RPMI7951 (cell line): ENCODE measurements around the gene DOHH. TPM values are rescaled to one million over a fixed set of nuclear protein-coding genes. Genes with fewer than 3 reads are reported as not detected.
A peak's percentile ranks its signal among the peaks of the same experiment; 100 is the strongest.

Experiments used
- DNase-seq: peaks from one replicate; pipeline ENCODE4 v3.0.0-alpha.2; 2012; ENCODE audit warnings: low read depth
- total RNA-seq: library from RNA; depleted of rRNA; stranded (reverse); fragments of >200 nt; shearing (Covaris generic); gene quantifications from 2 replicates; pipeline ENCODE4 v1.2.3, GENCODE V29; 2014; rRNA removed

DOHH gene, protein sequence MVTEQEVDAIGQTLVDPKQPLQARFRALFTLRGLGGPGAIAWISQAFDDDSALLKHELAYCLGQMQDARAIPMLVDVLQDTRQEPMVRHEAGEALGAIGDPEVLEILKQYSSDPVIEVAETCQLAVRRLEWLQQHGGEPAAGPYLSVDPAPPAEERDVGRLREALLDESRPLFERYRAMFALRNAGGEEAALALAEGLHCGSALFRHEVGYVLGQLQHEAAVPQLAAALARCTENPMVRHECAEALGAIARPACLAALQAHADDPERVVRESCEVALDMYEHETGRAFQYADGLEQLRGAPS
- 7.1 and 9.1 TPM in 2 replicates for total RNA-seq

DNA sequence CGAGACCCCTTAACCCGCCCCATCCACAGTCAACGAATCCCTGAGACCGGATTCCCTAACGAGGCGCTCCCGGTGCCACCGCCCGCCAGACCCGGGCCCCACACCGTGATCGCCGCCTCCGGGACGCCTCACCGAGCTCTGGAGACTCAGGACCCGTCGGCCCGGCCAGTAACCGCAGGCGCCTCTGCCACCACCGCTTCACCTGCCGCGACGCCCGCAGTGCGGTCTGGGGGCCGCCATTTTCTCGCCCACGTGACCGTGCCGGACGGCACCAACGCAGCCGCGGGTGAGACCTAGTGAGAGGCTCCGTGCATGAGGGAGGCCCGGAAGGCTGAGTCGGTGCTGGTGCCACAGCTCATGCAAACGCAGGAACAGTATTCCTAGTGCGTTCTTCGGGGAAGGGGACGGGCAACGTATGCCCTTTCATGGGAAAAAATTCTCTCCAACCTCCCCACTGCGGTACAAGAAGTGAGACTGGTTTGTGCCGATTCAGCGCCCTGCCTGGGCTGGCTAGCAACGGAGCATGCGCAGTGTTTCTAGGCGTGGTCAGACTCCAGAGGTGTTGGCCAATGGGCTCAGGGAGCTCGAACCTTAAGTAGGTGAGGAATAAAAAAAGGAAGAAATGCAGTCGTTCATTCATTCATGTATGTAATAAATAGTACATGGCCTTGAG lies at the start of gene DOHH:
Gene DOHH, minus strand, starts transcription at position 246 of the 673 bp plus-strand sequence. CDS start 3,860 bp downstream, outside the sequence.
- DNase-seq: peak; percentile 93

DNA sequence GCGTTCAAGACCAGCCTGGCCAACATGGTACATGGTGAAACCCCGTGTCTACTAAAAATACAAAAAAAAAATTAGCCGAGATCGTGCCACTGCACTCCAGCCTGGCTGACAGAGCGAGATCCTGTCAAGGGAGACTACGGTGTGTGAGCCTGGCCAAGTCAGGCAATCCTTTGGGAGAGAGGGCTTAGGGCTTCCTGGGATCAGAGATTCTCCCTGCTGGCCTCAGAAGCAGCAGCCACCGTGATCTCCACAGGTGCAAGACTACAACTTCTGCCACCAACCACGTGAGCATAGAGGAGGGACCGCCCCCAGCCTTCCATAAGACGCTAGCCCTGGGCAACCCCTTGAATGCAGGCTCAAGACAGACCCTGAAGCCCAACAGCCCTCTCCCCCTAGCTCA lies 49.3 kb upstream of the DOHH start:
- DNase-seq: no peak

DNA sequence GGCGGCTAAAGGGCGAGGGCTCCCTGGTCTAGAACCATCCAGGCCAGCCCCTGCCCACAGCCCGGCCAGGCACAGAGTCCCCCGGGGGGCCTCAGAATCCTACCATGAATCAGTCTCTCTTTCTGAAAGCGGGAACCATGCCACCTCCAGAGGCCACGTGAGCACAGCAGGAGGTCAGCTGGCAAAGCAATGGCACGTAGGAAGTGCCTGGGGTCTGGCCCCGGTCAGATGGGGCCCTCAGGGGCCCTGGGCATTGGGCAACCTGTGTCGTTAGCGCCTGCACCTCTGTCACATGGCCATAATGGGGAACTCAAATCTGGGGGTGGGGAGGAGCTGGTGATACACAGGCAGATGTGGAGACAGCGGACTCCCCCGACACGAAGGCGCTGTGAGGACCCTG lies 48.1 kb upstream of the DOHH start:
- no peak for DNase-seq

DNA sequence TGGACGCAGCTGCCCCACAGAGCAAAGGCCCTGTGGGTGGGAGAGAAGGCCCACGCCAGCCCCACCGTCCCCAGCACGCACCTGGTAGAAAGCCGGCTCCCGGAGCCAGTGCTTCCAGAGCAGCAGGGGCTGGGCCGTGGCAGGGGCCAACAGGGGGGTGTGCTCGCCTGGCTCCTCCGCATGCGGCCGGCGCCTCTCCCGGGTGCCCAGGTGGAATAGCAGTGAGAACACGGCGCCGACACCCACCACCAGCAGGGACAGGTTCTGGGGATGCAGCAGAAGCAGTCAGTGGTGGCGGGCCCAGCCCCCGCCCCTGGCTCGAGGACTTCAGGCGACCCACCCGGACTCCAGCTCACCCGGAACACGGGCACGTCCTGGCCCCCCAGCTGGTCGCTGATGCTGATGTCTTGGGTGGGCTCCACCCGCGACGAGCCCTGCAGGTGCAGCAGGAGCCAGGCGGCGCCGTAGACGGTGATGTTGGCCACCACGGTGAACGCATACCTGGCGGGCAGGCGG lies 47.4 kb upstream of the DOHH start:
- DNase-seq: no peak

DNA sequence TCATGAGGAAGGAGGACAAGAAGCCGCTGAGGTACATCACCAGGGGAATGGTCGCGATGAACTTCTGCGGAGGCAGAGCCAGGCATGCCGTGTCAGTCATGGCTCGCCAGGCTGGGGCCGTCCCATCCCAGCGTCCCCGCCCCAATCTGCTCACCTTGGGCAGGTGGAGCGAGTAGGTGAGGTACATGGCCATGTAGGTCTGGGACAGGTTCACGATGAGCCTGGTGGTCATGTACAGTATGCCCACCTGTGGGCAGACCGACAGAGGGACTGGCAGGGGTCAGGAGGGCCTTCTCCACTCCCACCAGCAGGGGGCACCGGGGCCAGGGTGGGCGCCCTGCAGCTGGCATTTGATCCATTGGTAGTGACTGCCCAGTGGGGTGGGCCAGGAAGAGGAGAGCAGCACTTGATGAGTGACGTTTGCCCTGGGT lies 46.8 kb upstream of the DOHH start:
- no peak for DNase-seq

DNA sequence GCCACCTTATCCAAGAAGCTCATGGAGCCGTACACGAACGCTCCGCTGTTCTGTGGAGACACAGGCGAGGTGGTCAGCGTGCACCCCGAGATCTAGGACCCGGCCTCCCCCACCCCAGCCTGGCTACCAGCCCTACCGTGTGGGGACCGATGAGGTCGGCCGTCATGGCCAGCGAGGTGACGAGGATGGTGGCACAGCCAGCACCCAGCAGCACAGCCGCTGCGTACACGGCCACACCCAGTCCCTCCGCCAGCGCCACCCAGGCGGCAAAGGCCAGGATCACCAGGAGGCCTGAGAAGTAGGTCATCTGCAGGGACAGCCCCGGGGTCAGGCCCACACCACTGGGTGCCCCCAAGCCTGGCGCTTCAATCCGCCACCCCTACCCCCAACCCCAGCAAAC lies 45.6 kb upstream of the DOHH start:
- DNase-seq: no peak

DNA sequence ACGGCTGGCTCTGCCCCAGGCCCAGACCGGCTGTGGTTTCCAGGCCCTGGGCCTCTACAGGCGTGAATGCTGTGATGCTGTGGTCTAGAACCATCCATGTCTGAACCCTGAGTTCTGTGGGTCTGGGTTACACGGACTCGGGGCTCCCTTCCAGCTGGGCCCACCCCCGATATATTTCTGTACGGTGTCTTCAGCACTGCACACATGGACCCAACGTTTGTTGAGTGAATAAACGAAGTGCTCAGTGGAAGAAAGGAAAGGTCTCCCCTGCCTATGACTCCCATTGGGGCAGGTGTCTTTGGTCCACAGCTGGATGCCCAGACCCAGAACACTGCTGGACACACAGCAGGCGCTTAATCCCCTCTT lies 45.2 kb upstream of the DOHH start:
- no peak for DNase-seq

DNA sequence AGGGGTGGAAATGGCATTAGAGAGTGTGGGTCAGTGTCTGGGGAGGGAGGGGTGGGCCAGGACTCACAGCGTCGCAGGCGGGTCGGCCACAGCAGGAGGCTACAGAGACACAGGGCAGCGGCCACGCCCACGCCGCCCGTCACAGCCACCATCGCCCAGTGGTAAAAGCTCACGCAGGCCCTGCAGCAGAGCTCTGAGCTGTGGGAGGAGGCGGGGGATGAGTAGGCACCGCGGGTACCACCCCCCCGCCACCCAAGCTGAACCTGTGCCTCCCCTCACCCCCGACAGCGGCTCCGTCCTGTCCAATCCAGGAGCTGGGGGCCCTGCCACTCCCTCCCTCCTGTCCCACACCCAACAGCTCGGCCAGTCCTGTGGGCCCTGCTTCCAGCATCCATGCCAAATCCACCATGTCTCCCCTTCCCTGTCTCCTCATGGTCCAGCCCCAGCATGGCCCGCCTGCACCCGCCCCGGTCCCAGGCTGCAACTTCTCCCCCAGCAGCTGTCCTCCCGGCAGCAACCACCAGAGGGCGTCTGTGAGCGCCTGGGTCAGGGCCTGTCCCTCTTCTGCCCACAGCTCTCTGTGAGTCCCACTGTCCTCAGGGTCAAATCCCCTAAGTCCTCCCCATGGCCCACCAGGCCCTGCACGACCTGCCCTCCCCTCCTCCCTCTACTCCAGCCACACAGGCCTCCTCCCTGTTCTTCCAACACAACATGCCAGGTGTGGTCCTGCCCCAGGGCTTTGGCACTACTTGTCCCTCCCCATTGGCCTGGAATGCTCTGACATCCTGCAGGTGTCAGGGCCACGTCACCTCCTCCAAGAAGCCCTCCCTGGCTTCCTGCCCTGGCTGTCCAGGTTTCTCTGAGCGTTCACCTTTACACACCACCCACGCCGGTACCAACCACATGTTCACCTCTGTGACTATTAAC lies 44.5 kb upstream of the DOHH start:
- DNase-seq: peak; percentile 53

DNA sequence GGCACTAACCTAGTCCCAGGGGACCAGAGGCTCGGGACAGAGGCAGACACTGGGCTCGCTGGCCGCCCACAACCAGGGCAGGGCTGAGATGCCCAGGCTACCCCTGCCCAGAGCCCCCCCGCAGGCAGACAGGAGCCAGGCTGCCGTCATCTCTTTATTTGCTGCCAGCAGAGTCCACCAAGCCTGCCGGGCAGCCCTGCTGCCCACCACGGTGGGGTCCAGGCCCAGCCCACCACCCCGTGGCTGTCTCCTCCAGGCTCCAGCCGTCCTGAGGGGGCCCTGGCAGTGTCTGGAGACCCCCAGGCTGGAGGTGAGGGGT lies 43.5 kb upstream of the DOHH start:
- no peak for DNase-seq

DNA sequence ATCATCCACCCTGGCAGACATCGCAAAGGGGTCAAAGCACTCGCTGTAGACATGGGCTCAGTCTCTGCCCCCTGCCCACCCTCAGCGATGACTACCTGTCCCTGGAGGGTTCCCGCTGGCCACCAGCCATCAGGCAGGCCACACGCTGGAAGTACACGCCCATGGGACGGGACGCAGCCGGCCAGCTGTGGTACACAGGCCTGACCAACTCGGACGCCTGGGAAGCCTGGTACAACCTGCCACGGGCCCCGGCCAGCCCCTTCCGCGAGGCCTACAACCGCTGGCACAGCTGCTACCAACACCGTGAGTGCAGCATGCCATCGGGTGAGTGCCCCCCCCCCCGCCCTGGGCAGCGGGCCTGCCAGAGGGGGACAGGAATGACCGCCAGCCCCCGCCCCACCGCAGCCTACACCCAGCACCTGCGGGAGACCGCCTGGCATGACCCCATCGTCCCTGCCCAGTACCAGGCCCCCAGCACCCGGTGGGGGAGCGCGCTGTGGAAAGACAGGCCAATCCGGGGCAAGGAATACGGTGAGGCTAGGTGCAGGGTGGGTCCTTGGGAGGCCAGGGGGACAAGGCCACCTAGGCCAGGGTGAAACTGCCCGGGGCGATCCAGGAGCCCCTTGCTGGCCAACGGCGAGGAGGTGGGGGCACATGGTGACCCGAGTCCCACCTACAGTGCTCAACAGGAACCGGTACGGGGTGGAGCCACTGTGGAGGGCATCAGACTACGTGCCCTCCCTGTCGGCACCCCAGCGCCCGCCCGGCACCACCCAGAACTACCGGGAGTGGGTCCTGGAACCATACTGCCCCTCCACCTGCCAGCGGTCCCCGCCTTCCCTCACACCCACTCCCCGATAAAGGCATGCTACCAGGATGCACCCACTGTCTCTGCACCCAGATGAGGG lies 42.9 kb upstream of the DOHH start:
- DNase-seq: no peak

DNA sequence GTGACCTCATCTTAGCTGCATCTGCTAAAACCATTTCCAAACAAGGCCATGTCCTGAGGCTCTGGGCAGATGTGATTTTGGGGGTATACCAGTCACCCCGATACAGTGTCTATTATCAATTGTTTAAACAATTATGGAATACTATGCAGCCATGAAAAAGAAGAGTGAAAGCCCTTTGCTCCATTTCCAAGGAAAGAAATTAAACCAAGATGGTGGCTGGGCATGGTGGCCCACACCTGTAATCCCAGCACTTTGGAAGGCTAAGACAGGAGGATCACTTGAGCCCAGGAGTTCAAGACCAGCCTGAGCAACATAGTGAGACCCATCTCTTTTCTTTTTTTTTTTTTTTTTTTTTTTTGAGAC lies 39.3 kb upstream of the DOHH start:
- DNase-seq: no peak

DNA sequence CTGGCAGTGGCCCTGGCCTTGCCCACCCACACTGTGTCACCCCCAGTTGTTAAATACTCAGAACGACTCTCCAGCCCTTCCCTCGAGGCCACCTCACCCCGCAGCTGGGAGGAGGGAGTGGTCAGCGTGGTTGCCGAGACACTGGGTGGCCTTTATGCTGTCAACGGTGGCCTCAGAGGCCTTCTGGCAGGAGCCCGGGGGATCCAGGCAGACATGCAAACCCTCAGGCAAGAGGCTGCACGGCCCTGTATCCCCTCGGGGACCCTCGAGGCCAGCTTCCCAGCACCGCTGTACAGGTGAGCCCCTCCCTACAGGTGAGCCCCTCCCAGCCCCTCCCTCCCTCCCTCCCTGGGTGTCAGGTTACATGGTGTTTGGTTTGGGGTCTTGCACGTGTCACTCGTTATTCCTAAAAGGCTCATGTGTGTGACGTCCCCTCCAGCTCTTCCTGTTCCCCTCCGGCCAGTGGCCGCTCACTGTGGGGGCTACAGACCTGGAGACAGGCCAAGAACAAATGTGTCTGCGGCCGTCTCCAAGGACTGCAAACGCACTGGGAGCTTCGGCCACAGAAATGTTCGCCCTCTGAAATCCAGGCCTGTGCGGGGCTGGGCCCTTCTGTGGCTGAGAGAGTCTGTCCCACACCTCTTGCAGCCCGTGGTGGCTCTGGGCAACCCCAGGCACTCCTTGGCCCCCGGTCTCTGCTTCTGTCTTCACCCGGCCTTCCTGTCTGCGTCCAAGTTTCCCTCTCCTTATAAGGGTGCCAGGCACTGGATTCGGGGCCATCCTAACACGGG lies 38.7 kb upstream of the DOHH start, which contains the start of gene TEKTIP1:
Gene TEKTIP1, plus strand, starts transcription at position 210 of the 791 bp plus-strand sequence. Its CDS starts 4 bp downstream, at position 214.
- peak; percentile 68 for DNase-seq

DNA sequence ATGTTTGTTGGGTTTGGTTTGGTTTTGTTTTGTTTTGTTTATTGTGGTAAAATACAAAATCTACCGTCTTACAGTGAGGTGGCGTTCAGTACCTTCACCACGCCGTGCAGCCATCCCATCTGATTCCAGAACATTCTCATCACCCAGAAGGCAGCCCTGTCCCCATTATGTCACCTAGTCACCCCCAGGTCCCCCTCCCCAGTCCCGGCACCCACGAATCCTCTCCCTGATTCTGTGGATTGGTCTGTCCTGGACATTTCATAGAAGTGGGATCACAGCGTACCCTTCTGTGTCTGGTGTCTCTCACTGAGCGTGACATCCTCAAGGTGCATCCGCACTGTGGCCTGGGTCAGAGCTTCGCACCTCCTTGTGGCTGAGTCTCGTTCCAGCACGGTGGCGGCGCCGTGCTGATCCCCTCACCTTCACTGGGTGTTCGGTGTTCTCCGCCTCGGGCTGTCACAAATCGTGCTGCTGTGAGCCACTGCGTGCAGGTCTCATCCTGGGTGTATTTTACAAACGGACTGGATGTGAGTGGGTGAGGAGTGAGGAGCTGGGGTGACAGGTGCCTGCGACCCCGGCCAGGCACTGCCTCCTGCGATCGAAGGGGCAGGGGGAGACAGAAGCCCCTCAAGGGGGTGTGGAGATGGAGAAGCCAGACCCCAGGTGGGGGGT lies 37.9 kb upstream of the DOHH start:
- no peak for DNase-seq

DNA sequence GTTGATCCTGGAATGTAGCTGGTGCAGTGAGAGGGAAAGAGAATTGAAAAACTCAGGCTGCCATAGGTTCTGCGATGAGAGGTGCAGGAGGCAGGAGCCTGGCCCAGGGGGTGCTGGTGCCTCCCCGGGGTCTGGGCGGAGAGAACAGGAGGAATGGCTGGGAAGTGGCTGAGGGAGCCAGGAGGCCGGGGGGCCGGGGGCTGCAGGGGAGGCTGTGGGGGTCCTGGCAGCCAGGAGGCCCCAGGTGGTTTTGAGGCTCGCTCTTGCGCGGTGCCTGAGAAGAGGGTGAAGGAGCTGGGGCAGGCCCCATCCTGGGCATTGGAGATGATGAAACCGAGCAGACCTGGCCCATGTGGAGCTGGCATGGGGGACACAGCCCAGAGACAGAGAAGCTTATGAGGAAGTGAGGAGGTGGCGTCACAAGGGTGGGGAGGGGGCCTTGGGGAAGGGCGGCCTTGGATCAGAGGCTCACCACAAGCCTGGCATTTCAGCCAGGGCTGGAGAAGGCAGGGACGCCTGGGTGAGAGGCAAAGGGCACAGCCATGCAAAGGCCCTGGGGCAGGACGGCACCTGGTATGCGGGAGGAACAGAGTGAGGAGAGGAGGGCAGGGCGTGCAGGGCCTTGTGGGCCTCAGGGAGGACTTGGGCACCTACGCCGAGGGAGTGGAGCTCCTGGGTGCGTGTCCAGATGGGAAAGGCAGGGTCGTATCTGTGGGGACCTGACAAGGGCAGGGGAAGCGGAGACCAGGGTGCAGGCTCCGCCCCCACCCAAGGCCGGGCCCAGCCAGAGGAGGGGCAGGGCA lies 37.2 kb upstream of the DOHH start:
- peak; percentile 44 for DNase-seq

DNA sequence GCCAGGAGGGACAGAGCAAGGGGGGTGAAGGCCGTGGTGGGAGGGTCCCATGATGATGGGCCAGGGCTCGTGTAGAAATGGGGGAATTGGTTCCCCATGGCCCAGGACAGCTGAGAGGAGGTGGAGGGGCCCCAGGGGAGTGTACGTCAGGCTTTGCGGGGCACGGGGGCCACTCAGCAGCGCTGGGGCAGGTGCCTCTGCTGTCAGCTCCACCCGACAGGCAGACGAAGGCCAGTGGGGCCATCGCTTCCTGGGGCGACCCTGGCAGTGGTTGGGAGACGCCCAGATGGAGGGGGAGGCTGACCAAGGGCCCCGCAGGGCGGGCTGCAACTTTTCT lies 36.6 kb upstream of the DOHH start:
- peak; percentile 46 for DNase-seq

DNA sequence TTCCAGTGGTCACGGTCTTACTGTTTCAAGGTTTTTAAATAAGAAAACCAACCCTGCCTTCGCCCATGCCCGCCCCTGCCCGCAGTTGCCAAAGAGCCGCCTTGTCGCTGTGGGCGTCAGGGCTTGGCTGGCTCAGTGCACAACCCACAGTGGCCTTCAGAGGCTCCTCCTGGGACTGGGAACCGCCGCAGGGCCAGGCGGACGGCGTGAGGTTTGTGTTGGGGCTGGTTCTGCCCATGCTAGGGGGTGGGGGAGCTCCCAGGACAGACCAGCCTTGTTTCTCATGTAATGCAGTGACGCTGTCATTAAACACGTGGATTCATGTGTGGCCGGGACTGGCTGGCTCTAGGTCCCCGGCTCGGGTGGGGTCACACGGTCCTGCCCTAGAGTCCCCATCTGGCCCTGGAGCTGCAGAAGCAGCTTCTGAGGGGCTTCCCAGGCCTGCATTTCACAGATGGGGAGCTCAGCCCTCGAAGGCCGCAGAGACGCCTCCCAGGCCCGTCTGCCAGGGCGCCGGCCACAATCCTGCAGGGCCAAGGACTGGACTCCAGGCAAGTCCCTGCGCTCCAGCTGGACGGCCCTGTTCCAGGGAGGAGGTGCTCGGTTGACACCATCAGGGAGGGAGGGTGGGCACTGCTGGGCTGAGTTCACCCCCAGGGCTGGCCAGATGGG lies 36.1 kb upstream of the DOHH start:
- peak; percentile 90 for DNase-seq

DNA sequence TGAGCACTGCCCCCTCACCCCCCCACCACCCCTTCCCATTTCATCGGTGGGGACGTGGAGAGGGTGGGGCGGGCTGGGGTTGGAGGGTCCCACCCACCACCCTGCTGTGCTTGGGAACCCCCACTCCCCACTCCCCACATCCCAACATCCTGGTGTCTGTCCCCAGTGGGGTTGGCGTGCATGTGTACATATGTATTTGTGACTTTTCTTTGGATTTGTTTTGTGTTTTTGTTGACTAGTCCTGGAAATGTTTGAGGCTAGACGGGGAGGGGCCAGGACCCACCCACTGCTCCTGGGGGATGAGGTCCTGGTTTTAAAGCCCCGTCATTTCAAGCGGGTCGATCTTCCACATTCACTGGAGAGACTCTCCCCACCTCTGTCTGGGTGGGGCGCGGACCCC lies 35.5 kb upstream of the DOHH start:
- DNase-seq: no peak

DNA sequence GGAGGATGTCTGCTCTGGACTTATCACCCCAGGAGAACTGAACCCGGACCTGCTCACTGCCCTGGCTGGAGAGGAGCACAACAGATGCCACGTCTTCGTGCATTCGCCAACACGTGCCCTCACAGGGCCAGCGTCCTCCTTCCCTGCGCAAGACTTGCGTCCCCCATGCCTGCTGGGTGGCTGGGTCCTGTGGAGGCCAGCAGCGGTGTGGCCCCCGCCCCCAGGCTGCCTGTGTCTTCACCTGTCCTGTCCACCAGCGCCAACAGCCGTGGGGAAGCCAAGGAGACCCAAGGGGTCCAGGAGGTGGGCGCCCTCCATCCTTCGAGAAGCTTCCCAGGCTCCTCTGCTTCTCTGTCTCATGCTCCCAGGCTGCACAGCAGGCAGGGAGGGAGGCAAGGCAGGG lies 35.1 kb upstream of the DOHH start:
- DNase-seq: no peak

DNA sequence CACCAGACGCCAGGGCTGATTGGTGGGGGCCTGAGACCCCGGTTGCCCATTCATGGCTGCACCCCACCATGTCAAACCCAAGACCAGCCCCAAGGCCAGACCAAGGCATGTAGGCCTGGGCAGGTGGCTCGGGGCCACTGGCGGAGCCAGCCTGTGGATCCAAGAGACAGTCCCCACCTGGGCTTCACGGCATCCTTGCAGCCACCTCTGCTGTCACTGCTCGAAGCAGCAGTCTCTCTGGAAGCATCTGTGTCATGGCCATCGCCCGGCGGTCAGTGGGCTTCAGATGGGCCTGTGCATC lies 34.7 kb upstream of the DOHH start:
- DNase-seq: no peak
